Left renal cortex interstitium (tissue), 4 donors: Measurements from ENCODE around the gene SCP2. TPM values are rescaled to one million over a fixed set of nuclear protein-coding genes. Genes with fewer than 3 reads are reported as not detected.

Experiments used
- DNase-seq, 4 donors: peaks; one replicate each; pipeline ENCODE4 v3.0.0-alpha.2; 2013; ENCODE audit warnings: low read depth in 4 of 4, low spot score in 2 of 4, missing footprints in 1 of 4
- polyA plus RNA-seq, 4 donors: library from polyadenylated mRNA; unstranded; fragments of 120-200 nt; gene quantifications; one replicate each; pipeline ENCODE4 v1.2.1, GENCODE V29; 2013; ENCODE audit not compliant: insufficient read length in 4 of 4

SCP2 gene
- polyA plus RNA-seq, 4 donors: 159 to 257 (median 203) TPM

- DNase-seq: no peak
Measured at GRCh38 chr1:53025769-53026112, 98.7 kb downstream of the SCP2 start.

- no peak for DNase-seq
Measured at GRCh38 chr1:53026254-53026653, 99.2 kb downstream of the SCP2 start.

DNA sequence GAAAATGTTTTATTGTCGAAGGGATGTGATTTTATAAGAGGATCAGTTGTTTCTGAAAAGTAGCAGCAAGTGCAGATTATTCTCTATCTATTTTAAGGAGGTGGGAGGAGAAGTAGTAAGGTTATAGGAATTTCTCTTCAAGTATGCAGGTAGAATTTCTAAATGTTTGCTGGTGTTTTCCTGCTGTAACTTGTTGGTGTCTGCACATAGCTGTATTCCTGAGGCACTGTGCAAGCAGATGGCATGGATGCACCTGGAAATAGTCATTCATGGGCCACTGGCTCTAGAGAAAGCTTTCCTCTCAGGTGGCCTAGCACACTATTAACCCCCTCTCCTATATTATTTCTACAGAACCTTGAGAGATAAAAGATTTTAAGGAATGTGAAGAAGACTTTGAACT, 104.7 kb downstream of the SCP2 start:
- DNase-seq: no peak

- DNase-seq: no peak
Measured at GRCh38 chr1:53037159-53037558, 110.1 kb downstream of the SCP2 start.

- DNase-seq: no peak
Measured at GRCh38 chr1:53038566-53038965, 111.5 kb downstream of the SCP2 start.

DNA sequence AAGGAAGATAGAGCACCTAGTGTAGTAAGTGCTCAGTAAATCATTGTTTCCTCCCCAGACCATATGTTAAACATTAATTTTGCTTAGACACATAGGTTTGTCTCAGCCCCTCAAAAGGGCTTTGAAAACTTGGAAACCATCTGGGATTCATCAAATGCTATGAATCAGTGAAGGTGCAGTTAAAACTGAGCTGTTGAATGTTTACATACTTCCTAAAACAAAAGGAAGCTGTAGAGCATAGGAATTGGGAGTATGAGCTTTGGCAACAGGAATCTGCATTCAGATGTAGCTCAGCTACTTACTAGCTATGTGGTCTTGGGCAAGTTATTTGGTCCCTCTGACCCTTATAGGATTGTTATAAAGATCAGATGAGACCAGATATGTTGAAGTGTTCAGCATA, 116.2 kb downstream of the SCP2 start:
- DNase-seq: no peak

- DNase-seq: no peak
Measured at GRCh38 chr1:53044926-53045325, 117.8 kb downstream of the SCP2 start.

DNA sequence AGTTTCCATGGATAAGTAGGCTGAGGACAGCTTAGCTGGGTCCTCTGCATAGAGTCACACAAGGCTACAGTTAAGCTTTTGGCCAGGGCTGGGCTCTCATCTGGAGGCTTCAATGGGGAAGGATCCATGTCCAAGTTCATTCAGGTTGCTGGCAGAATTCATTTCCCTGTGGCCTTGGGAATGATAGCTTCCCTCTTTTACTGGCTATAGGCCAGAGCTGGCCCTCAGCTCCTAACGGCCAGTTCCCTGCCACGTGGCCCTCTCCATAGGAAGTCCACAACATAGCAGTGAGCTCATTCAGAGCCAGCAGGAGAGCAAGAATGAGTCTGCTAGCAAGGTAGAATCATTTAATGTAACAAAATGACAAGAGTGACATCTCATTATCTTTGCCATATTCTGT, 119.9 kb downstream of the SCP2 start:
- DNase-seq: no peak

DNA sequence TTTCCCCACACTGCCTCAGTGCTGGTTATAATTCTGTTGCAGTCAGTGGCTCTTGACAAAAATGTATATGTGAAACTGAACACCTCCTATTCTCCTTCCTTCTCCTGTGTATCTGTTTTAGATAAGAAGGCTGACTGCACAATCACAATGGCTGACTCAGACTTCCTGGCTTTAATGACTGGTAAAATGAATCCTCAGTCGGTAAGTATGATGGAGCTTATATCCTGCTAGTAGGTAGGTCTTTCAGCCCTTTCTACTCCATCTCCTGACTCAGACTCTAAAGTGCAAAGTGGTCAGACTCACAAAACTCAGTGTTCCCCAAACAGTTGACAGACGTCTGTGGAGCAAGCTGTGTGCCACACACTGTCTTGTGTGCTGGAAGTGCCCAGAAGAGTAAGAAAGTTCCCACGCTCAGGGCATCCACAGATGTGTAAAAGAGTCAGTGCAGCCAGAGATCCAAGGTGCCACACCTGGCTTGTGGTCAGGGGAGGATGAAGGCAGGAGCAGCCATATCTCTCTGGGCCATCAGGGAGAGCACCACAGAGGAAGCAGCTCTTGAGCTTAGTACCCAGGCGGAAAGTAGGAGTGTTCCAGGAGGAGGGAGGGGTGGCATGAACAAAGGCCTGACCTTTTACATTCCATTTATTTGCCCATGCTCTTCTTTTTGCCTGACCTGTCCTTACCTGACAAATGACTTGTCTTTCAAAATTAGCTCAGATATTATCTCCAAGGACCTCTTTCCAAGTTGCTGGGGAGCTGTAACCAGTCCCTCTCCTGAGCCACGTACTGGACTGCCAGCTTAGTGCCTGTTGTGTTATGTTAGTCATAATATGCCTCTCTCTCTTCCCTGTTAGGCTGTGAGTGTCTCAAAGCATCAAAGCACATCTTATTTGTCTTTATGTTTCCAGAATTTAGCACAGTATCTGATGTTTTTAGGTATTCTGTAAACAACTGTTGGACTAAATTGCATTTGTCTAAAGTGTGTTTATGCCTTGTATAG, 121.0 kb downstream of the SCP2 start:
- DNase-seq: no peak

- DNase-seq: no peak
Measured at GRCh38 chr1:53048960-53049573, 122.0 kb downstream of the SCP2 start.

DNA sequence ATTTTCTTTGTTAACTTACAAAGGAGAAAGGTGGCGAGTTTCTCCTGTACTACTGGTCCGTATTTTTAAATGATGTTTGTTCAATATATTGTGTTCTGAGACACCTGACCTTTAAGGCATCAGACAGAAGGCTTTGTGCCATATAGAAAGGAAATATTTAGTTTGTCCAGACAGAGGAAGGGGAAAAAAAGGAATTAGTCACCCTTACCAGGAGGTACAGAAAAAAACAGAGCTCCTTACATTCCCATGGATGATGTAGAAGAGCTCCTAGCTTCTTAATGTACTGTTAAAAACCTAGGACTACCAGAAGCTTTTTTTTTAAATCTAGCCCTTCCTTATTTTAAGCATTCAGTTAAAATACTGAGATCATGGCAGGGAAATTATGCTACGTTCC, 122.5 kb downstream of the SCP2 start:
- DNase-seq: no peak

- no peak for DNase-seq
Measured at GRCh38 chr1:53050310-53050709, 123.2 kb downstream of the SCP2 start.

DNA sequence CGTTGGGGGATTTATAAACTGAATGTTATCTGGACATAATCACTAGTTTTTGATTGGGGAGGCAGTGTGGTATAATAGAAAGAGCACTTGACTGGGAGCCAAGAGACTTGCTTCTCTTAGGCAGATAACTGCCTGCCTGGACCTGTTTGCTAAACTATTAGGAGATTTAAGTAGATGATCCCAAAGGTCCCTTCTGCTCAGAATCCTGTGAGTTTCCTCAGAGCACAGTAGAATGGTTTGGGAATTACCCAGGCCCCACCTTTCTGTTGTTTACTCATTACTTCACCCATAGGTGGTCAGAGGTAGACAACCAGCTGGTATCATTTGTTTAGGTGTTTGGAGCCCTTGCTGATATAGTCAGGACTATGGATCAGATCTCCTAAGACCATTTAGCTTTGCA, 124.6 kb downstream of the SCP2 start:
- DNase-seq: no peak

DNA sequence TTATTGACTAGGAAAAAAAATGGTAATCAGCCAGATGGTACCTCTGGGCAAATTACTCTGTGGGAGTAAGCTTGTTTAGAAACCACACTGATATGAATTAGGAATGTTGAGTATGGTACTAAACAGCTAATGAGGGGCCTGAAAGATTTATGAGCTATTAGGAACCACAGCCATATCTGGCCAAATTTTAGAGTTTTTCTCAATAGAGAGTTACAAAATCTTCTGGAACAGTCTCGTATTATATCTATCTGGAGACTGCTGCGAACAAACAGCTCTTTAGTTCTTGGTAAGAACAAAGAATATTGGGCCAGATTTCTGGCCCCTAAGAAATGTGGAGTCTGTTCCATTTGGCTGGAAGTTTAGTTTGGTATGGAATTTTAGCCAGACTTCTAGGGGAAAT, 130.1 kb downstream of the SCP2 start:
- no peak for DNase-seq

DNA sequence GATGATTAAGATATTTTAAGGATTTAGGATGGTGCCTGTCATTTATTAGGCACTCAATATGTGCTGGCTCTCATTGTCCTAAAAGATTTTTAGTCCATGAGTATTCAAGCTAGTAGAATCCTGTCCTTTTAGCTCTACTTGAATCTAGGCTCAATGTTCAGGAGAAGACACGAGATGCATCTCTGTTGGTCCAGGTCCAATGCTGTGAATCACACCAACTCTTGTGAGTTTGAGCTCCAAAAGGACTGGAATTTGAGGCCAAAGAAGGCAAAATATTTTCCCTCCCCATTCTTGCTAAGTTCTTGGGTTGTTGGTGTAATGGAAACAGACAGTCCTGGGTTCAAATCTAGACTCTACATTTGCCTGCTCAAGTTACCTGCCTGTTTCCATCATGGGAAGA, 133.5 kb downstream of the SCP2 start:
- DNase-seq: no peak

- no peak for DNase-seq
Measured at GRCh38 chr1:53061123-53061858, 134.2 kb downstream of the SCP2 start.

DNA sequence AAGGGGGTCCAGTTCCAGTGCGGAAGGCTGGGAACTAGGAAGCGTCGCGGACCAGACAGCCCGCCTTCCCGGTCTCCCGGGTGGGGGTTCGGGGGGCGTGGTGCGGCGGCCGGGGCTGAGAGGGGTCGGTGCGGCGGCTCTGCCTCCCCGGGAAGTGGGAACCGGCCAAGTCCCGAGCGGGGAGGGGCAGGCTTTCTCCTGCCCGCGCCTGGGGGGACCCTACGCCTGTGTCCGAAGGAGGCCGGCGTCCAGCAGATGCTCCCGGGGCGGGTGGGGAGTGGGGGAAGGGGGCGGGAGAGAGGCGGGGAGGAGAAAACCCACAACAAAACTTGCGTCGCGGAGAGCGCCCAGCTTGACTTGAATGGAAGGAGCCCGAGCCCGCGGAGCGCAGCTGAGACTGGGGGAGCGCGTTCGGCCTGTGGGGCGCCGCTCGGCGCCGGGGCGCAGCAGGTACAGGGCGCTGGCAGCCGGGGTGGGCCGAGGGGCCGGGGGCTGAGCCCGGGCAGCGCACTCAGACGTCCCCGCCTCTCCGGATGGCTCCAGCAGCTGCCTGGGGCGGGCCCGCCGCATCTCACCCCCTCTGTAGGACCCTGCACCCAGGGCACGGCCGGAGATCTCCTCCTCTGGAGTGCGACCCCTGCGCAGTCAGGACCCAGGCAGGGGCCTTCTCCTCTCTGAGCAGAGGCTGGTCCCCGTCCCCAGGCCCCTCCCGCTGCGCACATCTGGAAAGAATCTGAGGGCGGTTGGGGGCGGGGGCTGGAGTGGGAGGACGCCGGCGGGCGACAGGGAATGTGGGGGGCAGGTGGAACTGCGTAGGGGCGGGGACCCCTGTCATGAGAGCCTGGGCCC, 135.0 kb downstream of the SCP2 start, which contains the start of gene PODN:
TSS of gene PODN (plus strand) at position 355 of the 849 bp plus-strand sequence. CDS start 7,643 bp downstream, outside the sequence.
- no peak for DNase-seq

DNA sequence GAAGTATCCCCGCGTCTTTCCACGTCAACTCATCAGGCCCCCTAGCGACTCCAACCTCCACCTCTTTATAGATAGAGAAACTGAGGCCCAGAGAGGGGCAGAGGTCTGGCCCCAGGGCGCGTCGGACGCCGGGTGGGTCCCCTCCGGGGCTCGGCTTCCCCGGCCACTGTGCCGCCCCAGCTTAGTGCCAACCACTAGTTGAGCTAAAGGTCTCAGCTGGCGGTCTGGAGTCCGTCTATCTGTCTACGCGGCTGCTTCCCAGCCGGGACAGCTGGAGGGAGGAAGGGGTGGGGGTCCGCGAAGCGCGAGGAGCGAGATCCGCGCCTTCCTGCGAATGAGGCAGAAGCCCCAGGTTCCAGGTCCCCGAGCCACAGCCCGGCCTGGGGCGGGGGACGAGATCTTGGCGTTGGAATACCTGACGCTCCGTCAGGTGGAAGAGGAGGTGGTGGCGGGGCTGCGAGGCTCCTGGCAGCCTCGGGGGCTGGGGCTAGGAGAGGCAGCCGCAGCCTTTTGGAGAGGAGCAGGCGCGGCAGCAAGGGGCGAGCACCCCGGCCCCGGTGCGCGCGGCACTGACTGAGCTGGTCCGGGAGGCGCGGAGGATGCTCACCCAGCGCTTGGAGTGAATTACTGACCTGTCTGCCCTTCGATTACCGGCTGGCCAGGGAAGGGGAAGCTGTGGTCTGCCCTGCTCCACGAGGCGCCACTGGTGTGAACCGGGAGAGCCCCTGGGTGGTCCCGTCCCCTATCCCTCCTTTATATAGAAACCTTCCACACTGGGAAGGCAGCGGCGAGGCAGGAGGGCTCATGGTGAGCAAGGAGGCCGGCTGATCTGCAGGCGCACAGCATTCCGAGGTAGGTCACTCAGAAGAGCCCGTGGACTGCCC, 135.9 kb downstream of the SCP2 start:
- no peak for DNase-seq

- DNase-seq: no peak
Measured at GRCh38 chr1:53063744-53064515, 136.9 kb downstream of the SCP2 start.
